HepG2 (cell line): ENCODE results near the gene ITGA2. TPM values are rescaled to one million over a fixed set of nuclear protein-coding genes. Genes with fewer than 3 reads are reported as not detected.

Experiments used
- ATAC-seq: fragments of 200-7000 bp; cut with Tn5 transposase; 3 replicates; pipeline ENCODE4 v1.9.1; 2020; ENCODE audit warnings: mild to moderate bottlenecking, moderate library complexity
- BruUV-seq: library from RNA; stranded (reverse); fragments of 400-500 nt; replicated peaks from 2 replicates; lab custom pipeline; 2021; lab: Mats Ljungman, UMichigan
- CTCF ChIA-PET: fragments of 300-600 bp; formaldehyde crosslinking; extraction: SDS; loops from one replicate; lab custom pipeline; 2021; ENCODE audit warnings: low total read pairs, inconsistent platforms, low intra/inter-chr PET ratio; lab: Yijun Ruan, JAX
- POLR2A ChIA-PET: fragments of 350-600 bp; sonication (Branson Sonifier 250); formaldehyde crosslinking; loops from one replicate; lab custom pipeline; 2020; ENCODE audit warnings: antibody characterized with exemption, inconsistent platforms; lab: Yijun Ruan, JAX
- DNase-seq: peaks from one replicate; pipeline ENCODE4 v3.0.0-alpha.2; 2015; ENCODE audit warnings: low spot score
- FAIRE-seq: peaks from 3 replicates; lab custom pipeline; 2011; peaks lifted over from hg19 to GRCh38; lab: Jason Lieb, UNC
- H2AFZ ChIP-seq: one replicate; pipeline ENCODE4 v1.6.1; 2011; ENCODE audit warnings: low read length, inconsistent platforms
- H3K27ac ChIP-seq: fragments of 300-600 bp; 3 replicates; pipeline ENCODE4 v1.8.0; 2011; ENCODE audit warnings: mixed run types, mild to moderate bottlenecking, mixed read lengths, low read length, inconsistent platforms; ENCODE audit not compliant: insufficient read depth; ENCODE audit errors: extremely low read length
- H3K27me3 ChIP-seq, 2 experiments: fragments of 200-600 bp in 1 of 2; 2 replicates in 1 of 2; 3 replicates in 1 of 2; pipeline versions ENCODE4 v1.6.0 to v1.8.0; 2011; ENCODE audit warnings: low read length in 2 of 2, mild to moderate bottlenecking in 2 of 2, moderate library complexity in 2 of 2, inconsistent platforms in 1 of 2; ENCODE audit not compliant: insufficient read depth in 2 of 2, control insufficient read depth in 1 of 2
- H3K36me3 ChIP-seq, 2 experiments: fragments of 200-600 bp in 1 of 2; replicated peaks in 1 of 2; 2 replicates in 1 of 2; 3 replicates in 1 of 2; pipeline versions ENCODE4 v1.5.1 to v1.8.0; 2011; ENCODE audit warnings: low read length in 2 of 2, inconsistent platforms in 1 of 2; ENCODE audit not compliant: insufficient read depth in 2 of 2, control insufficient read depth in 1 of 2
- H3K4me1 ChIP-seq: 2 replicates; pipeline ENCODE4 v1.5.1; 2012; ENCODE audit warnings: low read length, inconsistent platforms; ENCODE audit not compliant: insufficient read depth
- H3K4me2 ChIP-seq: 2 replicates; pipeline ENCODE4 v1.6.0; 2011; ENCODE audit warnings: low read depth, low read length, inconsistent platforms
- H3K4me3 ChIP-seq, 3 experiments: fragments of 200-600 bp in 1 of 3; sonication (generic), shearing (Covaris generic) in 1 of 3; replicated peaks in 1 of 3; 2 replicates each; pipeline ENCODE4 v1.5.1; 2011 to 2016; ENCODE audit warnings: low read length in 3 of 3, inconsistent platforms in 2 of 3, low read depth in 2 of 3, mild to moderate bottlenecking in 2 of 3, control low read depth in 1 of 3, mixed read lengths in 1 of 3; ENCODE audit not compliant: insufficient read depth in 1 of 3
- H3K79me2 ChIP-seq: one replicate; pipeline ENCODE4 v1.6.1; 2011; ENCODE audit warnings: low read length, inconsistent platforms; ENCODE audit not compliant: insufficient read depth
- H3K9ac ChIP-seq: 2 replicates; pipeline ENCODE4 v1.6.0; 2011; ENCODE audit warnings: mild to moderate bottlenecking, low read depth, low read length, inconsistent platforms; ENCODE audit not compliant: insufficient read depth
- H3K9me3 ChIP-seq: 2 replicates; pipeline ENCODE4 v1.5.1; 2012; ENCODE audit warnings: mild to moderate bottlenecking, low read length
- H4K20me1 ChIP-seq: 2 replicates; pipeline ENCODE4 v1.6.0; 2011; ENCODE audit warnings: inconsistent platforms, mild to moderate bottlenecking, low read length, moderate library complexity; ENCODE audit not compliant: insufficient read depth
- ADNP ChIP-seq: sonication (generic); formaldehyde crosslinking; IDR thresholded peaks from 2 replicates; pipeline ENCODE4 v1.4.0; 2020; ENCODE audit warnings: missing genetic modification reagents
- GTF3A ChIP-seq: sonication (generic); formaldehyde crosslinking; conservative IDR thresholded peaks from 2 replicates; pipeline ENCODE4 v1.4.0; 2020; ENCODE audit warnings: mild to moderate bottlenecking, missing genetic modification reagents
- MAFF ChIP-seq: IDR thresholded peaks from 2 replicates; pipeline ENCODE4 v1.6.1; 2011; ENCODE audit warnings: low read depth, low read length, improper control_type of control experiment
- MAFK ChIP-seq, 2 experiments: IDR thresholded peaks in 1 of 2; conservative IDR thresholded peaks in 1 of 2; 2 replicates each; pipeline ENCODE4 v1.6.1; 2011; ENCODE audit warnings: improper control_type of control experiment in 2 of 2, low read length in 2 of 2
- SATB2 ChIP-seq: sonication (generic); formaldehyde crosslinking; IDR thresholded peaks from 2 replicates; pipeline ENCODE4 v1.5.0; 2020; ENCODE audit warnings: missing genetic modification reagents
- ZBTB8A ChIP-seq: sonication (generic); formaldehyde crosslinking; IDR thresholded peaks from 2 replicates; pipeline ENCODE4 v1.4.0; 2020; ENCODE audit warnings: mild to moderate bottlenecking, low read depth, missing genetic modification reagents, borderline replicate concordance
- ZFP36 ChIP-seq: fragments of 150-350 bp; IDR thresholded peaks from 2 replicates; pipeline ENCODE4 v1.6.1; 2018; ENCODE audit warnings: borderline replicate concordance, low read length, low read depth; ENCODE audit not compliant: partially characterized antibody
- ZFP37 ChIP-seq: sonication (generic); formaldehyde crosslinking; IDR thresholded peaks from 2 replicates; pipeline ENCODE4 v1.4.0; 2020; ENCODE audit warnings: missing genetic modification reagents, borderline replicate concordance
- ZFY ChIP-seq: sonication (generic); formaldehyde crosslinking; IDR thresholded peaks from 2 replicates; pipeline ENCODE4 v1.4.0; 2020; ENCODE audit warnings: missing genetic modification reagents
- ZNF331 ChIP-seq: sonication (generic); formaldehyde crosslinking; IDR thresholded peaks from 2 replicates; pipeline ENCODE4 v1.4.0; 2020; ENCODE audit warnings: missing genetic modification reagents
- ZNF354B ChIP-seq: sonication (generic); formaldehyde crosslinking; IDR thresholded peaks from 2 replicates; pipeline ENCODE4 v1.8.0; 2022; ENCODE audit warnings: mild to moderate bottlenecking, missing genetic modification reagents
- ZNF7 ChIP-seq: IDR thresholded peaks from 2 replicates; pipeline ENCODE4 v1.6.1; 2016; ENCODE audit warnings: missing biosample characterization, missing genetic modification reagents
- ZNF761 ChIP-seq: sonication (generic); formaldehyde crosslinking; conservative IDR thresholded peaks from 2 replicates; pipeline ENCODE4 v1.4.0; 2020; ENCODE audit warnings: mild to moderate bottlenecking, missing genetic modification reagents
- ZNF780A ChIP-seq: sonication (generic); formaldehyde crosslinking; IDR thresholded peaks from 2 replicates; pipeline ENCODE4 v1.8.0; 2022; ENCODE audit warnings: mild to moderate bottlenecking, missing genetic modification reagents, moderate library complexity
- ZSCAN22 ChIP-seq: sonication (generic); formaldehyde crosslinking; IDR thresholded peaks from 2 replicates; pipeline ENCODE4 v1.4.0; 2020; ENCODE audit warnings: mild to moderate bottlenecking, missing genetic modification reagents
- in situ Hi-C: cut with HindIII; loops from 2 replicates; pipeline ENCODE4 v1.10.0; 2017; ENCODE audit warnings: low pct_unique_long_range_greater_than_20kb; ENCODE audit not compliant: extremely low pct_ligation_motif_present
- intact Hi-C: fragments of 100-400 bp; cut with micrococcal nuclease; formaldehyde crosslinking; loops from one replicate; pipeline ENCODE4 v1.10.0; 2022; ENCODE audit not compliant: unreplicated experiment
- polyA plus RNA-seq, 8 experiments: library from polyadenylated mRNA; depleted of rRNA in 3 of 8; stranded (reverse) in 7 of 8; unstranded in 1 of 8; fragments of >200 nt; fragmentation: Illumina TruSeq in 4 of 8; extraction: Trizol in 4 of 8; gene quantifications; 2 replicates each; pipeline versions ENCODE4 v1.2.1 to v1.2.3, GENCODE V29; 2011 to 2016; ENCODE audit warnings: low read depth in 4 of 8, missing spikeins in 1 of 8, mixed read lengths in 1 of 8; ENCODE audit not compliant: insufficient read depth in 1 of 8
- total RNA-seq, 5 experiments: library from RNA; depleted of rRNA; stranded (reverse); fragments of >200 nt; fragmentation: Illumina TruSeq; extraction: Trizol; gene quantifications; 2 replicates each; pipeline ENCODE4 v1.2.3, GENCODE V29; 2016; ENCODE audit warnings: low read depth in 1 of 5
- TF ChIP-seq, protein P1 (sequence below): sonication (generic); formaldehyde crosslinking; IDR thresholded peaks from 2 replicates; pipeline ENCODE4 v1.8.0; 2022; ENCODE audit warnings: mild to moderate bottlenecking, missing genetic modification reagents
- TF ChIP-seq, protein P2 (sequence below): sonication (generic); formaldehyde crosslinking; IDR thresholded peaks from 2 replicates; pipeline ENCODE4 v1.4.0; 2020; ENCODE audit warnings: missing genetic modification reagents; ENCODE audit errors: not compliant biosample characterization

ITGA2 gene
- total and polyA plus RNA-seq, 2 of the 13 experiments (the other 11 are each of a cell fraction or from before 2014, with no cell fraction given): 15.8 to 58.3 TPM

DNA sequence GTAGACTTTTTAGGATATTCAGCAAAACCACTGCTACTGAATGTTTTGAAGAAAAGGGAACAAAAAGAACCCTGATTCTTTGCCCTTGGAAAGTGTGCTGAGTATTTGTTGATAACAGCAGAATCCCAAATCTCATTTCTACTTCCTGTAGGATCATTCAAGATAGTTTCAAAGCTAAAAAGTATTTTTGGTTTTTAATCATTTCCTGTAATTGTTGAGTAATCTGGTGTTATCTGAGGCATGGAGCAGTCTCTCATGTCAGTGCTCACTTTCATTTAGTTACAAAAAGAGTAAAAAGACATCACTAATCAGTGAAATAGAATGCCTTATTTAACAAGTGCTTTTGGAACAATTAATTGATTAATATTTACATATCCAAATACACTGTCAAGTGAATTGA is 56.1 kb downstream of the ITGA2 start:
- ATAC-seq (no peak), FAIRE-seq (no peak), DNase-seq (no peak)
- Histone ChIP-seq H3K4me2 (no peak overlapping the region), H3K4me3 (no peak overlapping the region), H3K4me1 (no peaks in the 10 kb centered on the region), H3K27ac (no peak overlapping the region), H4K20me1 (no peaks in the 10 kb centered on the region; the same call in 1 of the 2 replicates), H3K9me3 (no peaks in the 10 kb centered on the region), H3K9ac (no peak overlapping the region), H3K27me3 (no peaks in the 10 kb centered on the region), H2AFZ (no peak overlapping the region), H3K79me2 (peaks cover 3% of the 10 kb centered on the region), H3K36me3 (peaks cover 8 to 62% of the 10 kb centered on the region in 2 experiments; a peak in 4 of 5 replicates)
- in situ Hi-C loops: no loop called here
- CTCF ChIA-PET: no interaction called here
- TF ChIP-seq ZNF331 (CRISPR knock-in tag): no peak
- TF ChIP-seq ZFY: no peak
- no peak for TF ChIP-seq ZNF354B
- TF ChIP-seq, protein P1, sequence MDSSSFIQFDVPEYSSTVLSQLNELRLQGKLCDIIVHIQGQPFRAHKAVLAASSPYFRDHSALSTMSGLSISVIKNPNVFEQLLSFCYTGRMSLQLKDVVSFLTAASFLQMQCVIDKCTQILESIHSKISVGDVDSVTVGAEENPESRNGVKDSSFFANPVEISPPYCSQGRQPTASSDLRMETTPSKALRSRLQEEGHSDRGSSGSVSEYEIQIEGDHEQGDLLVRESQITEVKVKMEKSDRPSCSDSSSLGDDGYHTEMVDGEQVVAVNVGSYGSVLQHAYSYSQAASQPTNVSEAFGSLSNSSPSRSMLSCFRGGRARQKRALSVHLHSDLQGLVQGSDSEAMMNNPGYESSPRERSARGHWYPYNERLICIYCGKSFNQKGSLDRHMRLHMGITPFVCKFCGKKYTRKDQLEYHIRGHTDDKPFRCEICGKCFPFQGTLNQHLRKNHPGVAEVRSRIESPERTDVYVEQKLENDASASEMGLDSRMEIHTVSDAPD: no peak
- TF ChIP-seq MAFK (conservative IDR thresholded peaks at IDR 0.05 in 1 of 2, IDR thresholded peaks at IDR 0.05 in 1 of 2; ENCODE audit: low read length in 2 of 2): peak in 1 of 2 experiments; percentile 51; a peak in 1 of 4 replicates
- no peak for TF ChIP-seq ZSCAN22 (CRISPR knock-in tag)
- no peak for TF ChIP-seq ZNF7 (CRISPR knock-in tag)
- peak; percentile 48 for TF ChIP-seq MAFF
- no peak for TF ChIP-seq ZNF761 (CRISPR knock-in tag)
- TF ChIP-seq ZFP36: no peak
- no peak for TF ChIP-seq ADNP
- TF ChIP-seq ZBTB8A: no peak
- no peak for TF ChIP-seq SATB2 (CRISPR knock-in tag)
- no peak for TF ChIP-seq GTF3A
- TF ChIP-seq ZNF780A (CRISPR knock-in tag): no peak
- TF ChIP-seq ZFP37 (CRISPR knock-in tag): no peak
- TF ChIP-seq, protein P2, sequence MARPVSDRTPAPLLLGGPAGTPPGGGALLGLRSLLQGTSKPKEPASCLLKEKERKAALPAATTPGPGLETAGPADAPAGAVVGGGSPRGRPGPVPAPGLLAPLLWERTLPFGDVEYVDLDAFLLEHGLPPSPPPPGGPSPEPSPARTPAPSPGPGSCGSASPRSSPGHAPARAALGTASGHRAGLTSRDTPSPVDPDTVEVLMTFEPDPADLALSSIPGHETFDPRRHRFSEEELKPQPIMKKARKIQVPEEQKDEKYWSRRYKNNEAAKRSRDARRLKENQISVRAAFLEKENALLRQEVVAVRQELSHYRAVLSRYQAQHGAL (CRISPR knock-in tag): no peak
- intact Hi-C loops: no loop called here
- no TSS peak for BruUV-seq
- POLR2A ChIA-PET: no interaction called here
